H9 (cell line): Measurements from ENCODE around the gene TFF2. TPM values are rescaled to one million over a fixed set of nuclear protein-coding genes. Genes with fewer than 3 reads are reported as not detected.

Source experiments
- DNase-seq: peaks from one replicate; pipeline ENCODE4 v3.0.0-alpha.2; 2017
- H2AFZ ChIP-seq: one replicate; pipeline ENCODE4 v1.6.1; 2013; ENCODE audit warnings: mild to moderate bottlenecking, low read length, control low read depth, moderate library complexity
- H2AK5ac ChIP-seq: 2 replicates; pipeline ENCODE4 v1.6.1; 2013; ENCODE audit warnings: low read length, control low read depth, mixed read lengths; ENCODE audit not compliant: insufficient read length
- H2BK120ac ChIP-seq: one replicate; pipeline ENCODE4 v1.6.1; 2013; ENCODE audit warnings: low read depth, mild to moderate bottlenecking, low read length, control low read depth, inconsistent platforms; ENCODE audit not compliant: poor library complexity, severe bottlenecking
- H2BK12ac ChIP-seq: 2 replicates; pipeline ENCODE4 v1.6.1; 2013; ENCODE audit warnings: low read length, control low read depth, mixed read lengths, low read depth; ENCODE audit not compliant: insufficient read length
- H2BK15ac ChIP-seq: 2 replicates; pipeline ENCODE4 v1.6.1; 2013; ENCODE audit warnings: low read depth, low read length, control low read depth
- H2BK20ac ChIP-seq: one replicate; pipeline ENCODE4 v1.6.1; 2013; ENCODE audit warnings: low read depth, mild to moderate bottlenecking, low read length, control low read depth, inconsistent platforms; ENCODE audit not compliant: poor library complexity, severe bottlenecking
- H2BK5ac ChIP-seq: 2 replicates; pipeline ENCODE4 v1.6.1; 2013; ENCODE audit warnings: low read length, control low read depth, mixed read lengths; ENCODE audit not compliant: insufficient read length
- H3K14ac ChIP-seq: 2 replicates; pipeline ENCODE4 v1.6.1; 2013; ENCODE audit warnings: low read length, control low read depth; ENCODE audit not compliant: insufficient read depth
- H3K18ac ChIP-seq: 2 replicates; pipeline ENCODE4 v1.6.1; 2013; ENCODE audit warnings: low read depth, mild to moderate bottlenecking, mixed read lengths, low read length, control low read depth; ENCODE audit not compliant: insufficient read length
- H3K23ac ChIP-seq: 2 replicates; pipeline ENCODE4 v1.6.1; 2013; ENCODE audit warnings: low read length, control low read depth, mixed read lengths, low read depth; ENCODE audit not compliant: insufficient read length
- H3K23me2 ChIP-seq: 2 replicates; pipeline ENCODE4 v1.6.1; 2013; ENCODE audit warnings: low read depth, mild to moderate bottlenecking, mixed read lengths, low read length, control low read depth; ENCODE audit not compliant: insufficient read length, poor library complexity, severe bottlenecking
- H3K27ac ChIP-seq: 2 replicates; pipeline ENCODE4 v1.5.1; 2013; ENCODE audit warnings: low read length, control low read depth, mixed read lengths, low read depth; ENCODE audit not compliant: insufficient read length
- H3K27me3 ChIP-seq: 2 replicates; pipeline ENCODE4 v1.6.1; 2013; ENCODE audit warnings: low read length, control low read depth, inconsistent platforms; ENCODE audit not compliant: insufficient read depth
- H3K4ac ChIP-seq: 2 replicates; pipeline ENCODE4 v1.6.1; 2013; ENCODE audit warnings: low read depth, mild to moderate bottlenecking, control low read depth, inconsistent platforms, low read length, moderate library complexity
- H3K4me1 ChIP-seq: 2 replicates; pipeline ENCODE4 v1.6.1; 2013; ENCODE audit warnings: low read length, control low read depth, inconsistent platforms; ENCODE audit not compliant: insufficient read depth
- H3K4me2 ChIP-seq: 2 replicates; pipeline ENCODE4 v1.6.1; 2013; ENCODE audit warnings: low read length, control low read depth, mixed read lengths; ENCODE audit not compliant: insufficient read length, insufficient read depth
- H3K56ac ChIP-seq: 2 replicates; pipeline ENCODE4 v1.6.1; 2013; ENCODE audit warnings: low read depth, mild to moderate bottlenecking, mixed read lengths, low read length, control low read depth; ENCODE audit not compliant: insufficient read length
- H3K79me1 ChIP-seq: 2 replicates; pipeline ENCODE4 v1.6.1; 2013; ENCODE audit warnings: low read depth, mild to moderate bottlenecking, moderate library complexity, low read length, control low read depth, inconsistent platforms; ENCODE audit not compliant: insufficient read depth, poor library complexity, severe bottlenecking
- H3K79me2 ChIP-seq: 2 replicates; pipeline ENCODE4 v1.6.1; 2013; ENCODE audit warnings: low read length, control low read depth, inconsistent platforms; ENCODE audit not compliant: insufficient read depth
- H3K9ac ChIP-seq: 2 replicates; pipeline ENCODE4 v1.6.1; 2013; ENCODE audit warnings: low read length, control low read depth, mixed read lengths; ENCODE audit not compliant: insufficient read length; ENCODE audit errors: extremely low read depth
- H3K9me3 ChIP-seq: one replicate; pipeline ENCODE4 v1.6.1; 2013; ENCODE audit warnings: low read depth, low read length, inconsistent platforms; ENCODE audit not compliant: control insufficient read depth
- H3T11ph ChIP-seq: one replicate; pipeline ENCODE4 v1.6.1; 2013; ENCODE audit warnings: mild to moderate bottlenecking, low read length, control low read depth, inconsistent platforms
- H4K20me1 ChIP-seq: one replicate; pipeline ENCODE4 v1.6.1; 2013; ENCODE audit not compliant: control insufficient read depth, insufficient read length, insufficient read depth
- H4K5ac ChIP-seq: 2 replicates; pipeline ENCODE4 v1.6.1; 2013; ENCODE audit warnings: low read depth, mild to moderate bottlenecking, mixed read lengths, low read length, control low read depth; ENCODE audit not compliant: insufficient read length
- H4K8ac ChIP-seq: replicated peaks from 2 replicates; pipeline ENCODE4 v1.6.1; 2013; ENCODE audit warnings: low read length, control low read depth, mixed read lengths, low read depth; ENCODE audit not compliant: insufficient read length
- H4K91ac ChIP-seq: 2 replicates; pipeline ENCODE4 v1.6.1; 2013; ENCODE audit warnings: low read depth, mild to moderate bottlenecking, moderate library complexity, mixed read lengths, low read length, control low read depth; ENCODE audit not compliant: insufficient read length
- H3K27ac Mint-ChIP-seq, 3 experiments: 2 replicates in 2 of 3; 3 replicates in 1 of 3; pipeline ENCODE4 v1.8.0; 2020 to 2021; ENCODE audit warnings: mixed read lengths in 3 of 3, mild to moderate bottlenecking in 1 of 3, moderate library complexity in 1 of 3
- H3K27me3 Mint-ChIP-seq: 2 replicates; pipeline ENCODE4 v1.8.0; 2021; ENCODE audit warnings: low read depth, mild to moderate bottlenecking, moderate library complexity, mixed read lengths
- H3K36me3 Mint-ChIP-seq, 3 experiments: 2 replicates in 2 of 3; 3 replicates in 1 of 3; pipeline ENCODE4 v1.8.0; 2020 to 2021; ENCODE audit warnings: low read depth in 3 of 3, mixed read lengths in 3 of 3; ENCODE audit not compliant: insufficient read depth in 1 of 3
- H3K4me1 Mint-ChIP-seq, 2 experiments: 2 replicates each; pipeline ENCODE4 v1.8.0; 2020; ENCODE audit warnings: mixed read lengths in 2 of 2
- H3K4me3 Mint-ChIP-seq, 2 experiments: 2 replicates in 1 of 2; 3 replicates in 1 of 2; pipeline ENCODE4 v1.8.0; 2020 to 2021; ENCODE audit warnings: mild to moderate bottlenecking in 2 of 2, mixed read lengths in 2 of 2, moderate library complexity in 1 of 2
- H3K9me3 Mint-ChIP-seq, 2 experiments: 2 replicates in 1 of 2; 3 replicates in 1 of 2; pipeline ENCODE4 v1.8.0; 2020; ENCODE audit warnings: mild to moderate bottlenecking in 2 of 2, mixed read lengths in 2 of 2, moderate library complexity in 1 of 2
- WGBS: extraction: QIAGEN DNeasy Blood & Tissue Kit; methylation state at CpG from one replicate; pipeline ENCODE4 v1.1.7; 2013; ENCODE audit warnings: missing lambda C conversion rate, low lambda C conversion rate, mixed read lengths; ENCODE audit not compliant: insufficient read length; ENCODE audit errors: extremely low coverage; 5-methylcytosine and 5-hydroxymethylcytosine counted together
- total RNA-seq: library from RNA; stranded (reverse); gene quantifications from 2 replicates; pipeline ENCODE4 v1.2.1, GENCODE V29; 2021
- TF ChIP-seq, protein P1 (sequence below): fragments of 200-600 bp; sonication (generic); conservative IDR thresholded peaks from 3 replicates; pipeline ENCODE4 v1.8.0; 2021; ENCODE audit warnings: antibody characterized with exemption, mild to moderate bottlenecking

TFF2 gene
- total RNA-seq, 1 experiment from 2014 or later = not detected

DNA sequence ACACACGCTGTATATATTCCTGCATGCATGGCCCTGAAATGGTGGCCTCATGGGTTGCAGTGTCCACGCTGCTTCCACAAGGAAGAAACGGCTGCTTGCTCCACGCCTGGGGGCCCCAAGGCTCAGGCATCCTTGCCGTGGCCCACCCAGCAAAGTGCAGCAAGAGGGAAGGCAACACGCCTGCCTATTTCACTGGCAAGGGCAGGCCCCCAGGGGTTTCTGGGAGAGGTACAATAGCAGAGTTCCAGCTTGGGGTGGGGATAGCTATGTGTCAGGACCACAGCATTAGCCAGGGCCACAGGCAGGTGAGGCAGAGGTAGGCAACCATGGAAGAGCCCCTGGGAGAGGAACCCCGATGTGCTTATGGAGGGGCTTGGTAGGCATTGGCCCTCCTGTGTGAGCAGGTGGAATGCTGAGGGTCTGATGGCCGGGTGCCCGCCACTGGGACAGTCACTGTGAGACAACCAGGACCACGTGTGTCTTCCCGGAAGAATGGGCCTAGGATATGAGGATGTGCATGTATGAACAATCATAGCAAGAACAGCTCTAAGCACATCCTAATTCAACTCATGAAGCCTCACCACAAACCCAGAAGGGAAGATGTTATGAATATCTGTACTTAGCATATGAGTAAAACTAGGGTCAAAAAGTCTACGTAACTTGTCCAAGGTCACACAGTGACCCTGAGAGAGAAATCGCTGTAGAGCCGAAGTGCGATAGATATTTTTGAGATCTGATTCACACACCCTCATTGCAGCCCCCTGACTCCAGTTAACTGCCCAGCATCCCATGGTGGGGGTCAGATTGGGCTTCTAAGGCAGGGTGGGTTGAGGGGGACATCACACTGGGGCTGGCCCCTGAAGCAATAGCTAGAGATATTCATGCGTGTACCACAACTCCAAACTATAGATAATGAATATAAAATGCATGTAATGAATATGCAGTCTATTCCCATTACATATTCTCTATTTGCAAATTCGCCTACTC is 11.8 kb downstream of the TFF2 start:
- Mint-ChIP-seq H3K9me3 (peaks cover 2 to 4% of the 10 kb centered on the region in 2 experiments; a peak in 2 of 5 replicates), H3K4me3 (no peak overlapping the region), H3K27me3 (no peaks in the 10 kb centered on the region), H3K27ac (no peak overlapping the region), H3K36me3 (no peaks in the 10 kb centered on the region; a peak in 1 of 7 replicates), H3K4me1 (peaks cover 28 to 32% of the 10 kb centered on the region in 2 experiments)
- Histone ChIP-seq H2BK120ac (no peak overlapping the region), H2BK15ac (no peak overlapping the region), H4K8ac (no peak overlapping the region), H3K56ac (no peak overlapping the region), H3K4ac (no peak overlapping the region), H3K9ac (no peak overlapping the region), H3T11ph (no peak overlapping the region), H3K23me2 (no peaks in the 10 kb centered on the region), H3K27me3 (no peaks in the 10 kb centered on the region), H2BK12ac (no peak overlapping the region), H4K20me1 (no peaks in the 10 kb centered on the region), H2AFZ (no peak overlapping the region), H4K91ac (no peak overlapping the region), H3K9me3 (no peaks in the 10 kb centered on the region), H3K79me2 (no peaks in the 10 kb centered on the region), H3K18ac (no peak overlapping the region), H3K4me2 (no peak overlapping the region), H3K79me1 (no peaks in the 10 kb centered on the region), H3K4me1 (peaks cover 1% of the 10 kb centered on the region; the same call in 1 of the 2 replicates), H4K5ac (no peak overlapping the region), H3K23ac (no peak overlapping the region), H2AK5ac (no peak overlapping the region), H2BK5ac (no peak overlapping the region), H3K27ac (no peak overlapping the region), H2BK20ac (no peak overlapping the region), H3K14ac (no peak overlapping the region)
- no peak for DNase-seq
- no CpG with 5 or more reads among the region's 17 CpGs for WGBS
- TF ChIP-seq, protein P1, sequence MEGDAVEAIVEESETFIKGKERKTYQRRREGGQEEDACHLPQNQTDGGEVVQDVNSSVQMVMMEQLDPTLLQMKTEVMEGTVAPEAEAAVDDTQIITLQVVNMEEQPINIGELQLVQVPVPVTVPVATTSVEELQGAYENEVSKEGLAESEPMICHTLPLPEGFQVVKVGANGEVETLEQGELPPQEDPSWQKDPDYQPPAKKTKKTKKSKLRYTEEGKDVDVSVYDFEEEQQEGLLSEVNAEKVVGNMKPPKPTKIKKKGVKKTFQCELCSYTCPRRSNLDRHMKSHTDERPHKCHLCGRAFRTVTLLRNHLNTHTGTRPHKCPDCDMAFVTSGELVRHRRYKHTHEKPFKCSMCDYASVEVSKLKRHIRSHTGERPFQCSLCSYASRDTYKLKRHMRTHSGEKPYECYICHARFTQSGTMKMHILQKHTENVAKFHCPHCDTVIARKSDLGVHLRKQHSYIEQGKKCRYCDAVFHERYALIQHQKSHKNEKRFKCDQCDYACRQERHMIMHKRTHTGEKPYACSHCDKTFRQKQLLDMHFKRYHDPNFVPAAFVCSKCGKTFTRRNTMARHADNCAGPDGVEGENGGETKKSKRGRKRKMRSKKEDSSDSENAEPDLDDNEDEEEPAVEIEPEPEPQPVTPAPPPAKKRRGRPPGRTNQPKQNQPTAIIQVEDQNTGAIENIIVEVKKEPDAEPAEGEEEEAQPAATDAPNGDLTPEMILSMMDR = no peak
